Measurements from ENCODE around the gene NDUFS8. TPM values are rescaled to one million over a fixed set of nuclear protein-coding genes. Genes with fewer than 3 reads are reported as not detected.
A peak's percentile ranks its signal among the peaks of the same experiment; 100 is the strongest.

Gene NDUFS8
- total and polyA plus RNA-seq, 2 of the 13 experiments (the other 11 are each of a cell fraction or from before 2014, with no cell fraction given) = 96.7 to 158 TPM

GRCh38 chr11:68038226-68038717 lies 7.8 kb downstream of the NDUFS8 start (continued):
- TF ChIP-seq SNAPC4 (CRISPR knock-in tag; IDR thresholded peaks at IDR 0.05) = peak; percentile 79
- no peak for TF ChIP-seq SCMH1 (CRISPR knock-in tag; IDR thresholded peaks at IDR 0.05; ENCODE audit: borderline replicate concordance)
- TF ChIP-seq FOXO4 (CRISPR knock-in tag; conservative IDR thresholded peaks at IDR 0.05) = no peak
- TF ChIP-seq ATF1 (CRISPR knock-in tag; IDR thresholded peaks at IDR 0.05) = peak; percentile 65; the same call in 1 of the 2 replicates
- peak; percentile 78; the same call in 1 of the 2 replicates for TF ChIP-seq ZFP91 (CRISPR knock-in tag; IDR thresholded peaks at IDR 0.05; ENCODE audit: borderline replicate concordance)
- TF ChIP-seq ZNF710 (CRISPR knock-in tag; IDR thresholded peaks at IDR 0.05; ENCODE audit: borderline replicate concordance) = peak; percentile 91
- no peak; the same call in 1 of the 2 replicates for TF ChIP-seq NFYB (CRISPR knock-in tag; IDR thresholded peaks at IDR 0.05)
- peak; percentile 69; the same call in 1 of the 2 replicates for TF ChIP-seq IRX3 (CRISPR knock-in tag; IDR thresholded peaks at IDR 0.05; ENCODE audit: borderline replicate concordance, low read depth)
- TF ChIP-seq ZNF124 (CRISPR knock-in tag; IDR thresholded peaks at IDR 0.05) = peak; percentile 92
- TF ChIP-seq ZNF782 (CRISPR knock-in tag; IDR thresholded peaks at IDR 0.05; ENCODE audit: borderline replicate concordance) = 0 out of 2 replicates have a peak, but pooled peaks have one; percentile 76
- peak; percentile 97 for TF ChIP-seq NR2F6 (IDR thresholded peaks at IDR 0.05)
- TF ChIP-seq NR2F6 (CRISPR knock-in tag; IDR thresholded peaks at IDR 0.05) = peak; percentile 100
- no peak for TF ChIP-seq CREBL2 (CRISPR knock-in tag; IDR thresholded peaks at IDR 0.05; ENCODE audit: borderline replicate concordance)
- peak; percentile 100 for TF ChIP-seq RXRA (CRISPR knock-in tag; IDR thresholded peaks at IDR 0.05)
